K562 (cell line): ENCODE data around the gene STUM. TPM values are rescaled to one million over a fixed set of nuclear protein-coding genes. Genes with fewer than 3 reads are reported as not detected.

Source experiments
- ATAC-seq: fragments of 200-7000 bp; cut with Tn5 transposase; 3 replicates; pipeline ENCODE4 v1.9.1; 2020; ENCODE audit warnings: moderate library complexity
- BruUV-seq: library from RNA; stranded (reverse); fragments of 400-500 nt; replicated peaks from 2 replicates; lab custom pipeline; 2021; lab: Mats Ljungman, UMichigan
- CTCF ChIA-PET: fragments of 300-600 bp; formaldehyde crosslinking; extraction: SDS; loops from one replicate; lab custom pipeline; 2021; ENCODE audit warnings: low intra/inter-chr PET ratio; lab: Yijun Ruan, JAX
- POLR2A ChIA-PET: fragments of 300-600, 350-650 bp; sonication (Branson Sonifier 250); formaldehyde crosslinking; extraction: SDS; loops from one replicate; lab custom pipeline; 2021; ENCODE audit warnings: antibody characterized with exemption, inconsistent platforms; lab: Yijun Ruan, JAX
- DNase-seq, 4 experiments: peaks; one replicate each; pipeline versions ENCODE4 v3.0.0 to v3.0.0-alpha.2; 2011 to 2018; ENCODE audit warnings: low spot score in 3 of 4, mixed read lengths in 3 of 4; ENCODE audit errors: extremely low read depth in 1 of 4
- FAIRE-seq: peaks from 2 replicates; lab custom pipeline; 2011; peaks lifted over from hg19 to GRCh38; lab: Jason Lieb, UNC
- H2AFZ ChIP-seq: 2 replicates; pipeline ENCODE4 v1.6.0; 2011; ENCODE audit warnings: low read depth, low read length, control low read depth, inconsistent platforms
- H3K27ac ChIP-seq: fragments of 200-600 bp; 3 replicates; pipeline ENCODE4 v1.8.0; 2011; ENCODE audit warnings: low read depth, mild to moderate bottlenecking, control low read depth, inconsistent platforms, low read length, moderate library complexity, mixed read lengths; ENCODE audit errors: extremely low read depth
- H3K27me3 ChIP-seq, 2 experiments: fragments of 300-600 bp in 1 of 2; 2 replicates in 1 of 2; 3 replicates in 1 of 2; pipeline versions ENCODE4 v1.6.0 to v1.8.0; 2011; ENCODE audit warnings: inconsistent platforms in 2 of 2, low read length in 2 of 2, mild to moderate bottlenecking in 1 of 2, mixed read lengths in 1 of 2, moderate library complexity in 1 of 2; ENCODE audit not compliant: control insufficient read depth in 2 of 2, insufficient read depth in 2 of 2
- H3K36me3 ChIP-seq: fragments of 300-600 bp; 3 replicates; pipeline ENCODE4 v1.8.0; 2011; ENCODE audit warnings: mild to moderate bottlenecking, low read length, inconsistent platforms; ENCODE audit not compliant: control insufficient read depth, insufficient read depth
- H3K4me1 ChIP-seq, 2 experiments: fragments of 200-600 bp in 1 of 2; replicated peaks in 1 of 2; 2 replicates in 1 of 2; 3 replicates in 1 of 2; pipeline versions ENCODE4 v1.5.1 to v1.8.0; 2011; ENCODE audit warnings: inconsistent platforms in 2 of 2, low read length in 2 of 2, mild to moderate bottlenecking in 1 of 2, mixed read lengths in 1 of 2, moderate library complexity in 1 of 2; ENCODE audit not compliant: control insufficient read depth in 2 of 2, insufficient read depth in 2 of 2
- H3K4me2 ChIP-seq: 2 replicates; pipeline ENCODE4 v1.6.1; 2011; ENCODE audit warnings: low read length, control low read depth, inconsistent platforms, mixed read lengths; ENCODE audit not compliant: insufficient read depth
- H3K4me3 ChIP-seq: fragments of 200-600 bp; sonication (generic), shearing (Covaris generic); 2 replicates; pipeline ENCODE4 v1.5.1; 2016; ENCODE audit warnings: control low read depth, inconsistent platforms
- H3K79me2 ChIP-seq: fragments of 200-600 bp; 3 replicates; pipeline ENCODE4 v1.8.0; 2011; ENCODE audit warnings: low read length, inconsistent platforms; ENCODE audit not compliant: control insufficient read depth, insufficient read depth
- H3K9ac ChIP-seq, 2 experiments: 2 replicates each; pipeline versions ENCODE4 v1.6.0 to v1.6.1; 2011; ENCODE audit warnings: low read depth in 2 of 2, low read length in 2 of 2, control low read depth in 1 of 2, inconsistent platforms in 1 of 2, mild to moderate bottlenecking in 1 of 2, mixed read lengths in 1 of 2; ENCODE audit not compliant: insufficient read depth in 1 of 2
- H3K9me1 ChIP-seq: one replicate; pipeline ENCODE4 v1.6.0; 2011; ENCODE audit warnings: inconsistent platforms, mild to moderate bottlenecking, low read length, moderate library complexity; ENCODE audit not compliant: control insufficient read depth, insufficient read depth
- H3K9me3 ChIP-seq: replicated peaks from 2 replicates; pipeline ENCODE4 v1.5.1; 2011; ENCODE audit warnings: low read depth, low read length, inconsistent platforms; ENCODE audit not compliant: control insufficient read depth, insufficient read depth
- H4K20me1 ChIP-seq: replicated peaks from 2 replicates; pipeline ENCODE4 v1.6.1; 2011; ENCODE audit warnings: low read length, inconsistent platforms, mixed read lengths; ENCODE audit not compliant: control insufficient read depth, insufficient read depth
- CBX1 ChIP-seq: sonication (generic); IDR thresholded peaks from 2 replicates; pipeline ENCODE4 v1.6.1; 2016; ENCODE audit warnings: antibody characterized with exemption, low read depth, mild to moderate bottlenecking
- FOXP1 ChIP-seq: sonication (generic); formaldehyde crosslinking; IDR thresholded peaks from 2 replicates; pipeline ENCODE4 v1.8.0; 2022; ENCODE audit warnings: mild to moderate bottlenecking, missing genetic modification reagents
- NCOA4 ChIP-seq: fragments of 450-650 bp; IDR thresholded peaks from 2 replicates; pipeline ENCODE4 v1.6.1; 2018; ENCODE audit warnings: mild to moderate bottlenecking; ENCODE audit not compliant: partially characterized antibody
- NFIC ChIP-seq: fragments of 450-650 bp; IDR thresholded peaks from 2 replicates; pipeline ENCODE4 v1.6.1; 2017; ENCODE audit warnings: mild to moderate bottlenecking, inconsistent platforms
- PCBP2 ChIP-seq: fragments of 200-400 bp; formaldehyde crosslinking; IDR thresholded peaks from 2 replicates; pipeline ENCODE4 v1.6.1; 2018; ENCODE audit warnings: low read length, low read depth, mild to moderate bottlenecking, moderate library complexity; ENCODE audit not compliant: poor library complexity, severe bottlenecking
- POLR3G ChIP-seq: IDR thresholded peaks from 2 replicates; pipeline ENCODE4 v1.6.1; 2011; ENCODE audit not compliant: insufficient read length, insufficient replicate concordance; ENCODE audit errors: extremely low read depth
- RFX1 ChIP-seq: fragments of 450-650 bp; IDR thresholded peaks from 2 replicates; pipeline ENCODE4 v1.6.1; 2016; ENCODE audit warnings: mild to moderate bottlenecking, moderate library complexity
- WGBS: fragments of 100-300 bp; shearing (Covaris generic); methylation state at CpG from one replicate; pipeline ENCODE4 v1.1.6; 2016; ENCODE audit warnings: low coverage, mixed read lengths; ENCODE audit not compliant: insufficient coverage; ENCODE audit errors: missing lambda C conversion rate; 5-methylcytosine and 5-hydroxymethylcytosine counted together
- in situ Hi-C: fragments of 300-500 bp; cut with MboI; formaldehyde crosslinking; loops from 4 replicates; pipeline ENCODE4 v1.15.0; 2018; ENCODE audit warnings: inconsistent platforms, mixed read lengths
- intact Hi-C: fragments of 100-400 bp; cut with micrococcal nuclease; formaldehyde crosslinking; loops from 2 replicates; pipeline ENCODE4 v1.14.2; 2022
- polyA plus RNA-seq, 8 experiments: library from polyadenylated mRNA; depleted of rRNA in 4 of 8; stranded (reverse) in 5 of 8; unstranded in 3 of 8; fragments of >200 nt; fragmentation: Nextera tagmentation in 2 of 8; fragmentation: Illumina TruSeq in 1 of 8; extraction: Ambion mirVana in 2 of 8; extraction: Trizol in 1 of 8; gene quantifications; 2 replicates each; pipeline versions ENCODE4 v1.2.1 to v1.2.3, GENCODE V29; 2011 to 2014; ENCODE audit warnings: inconsistent platforms in 1 of 8, missing spikeins in 1 of 8
- total RNA-seq, 7 experiments: library from RNA; depleted of rRNA in 6 of 7; stranded (reverse); fragments of >200 nt in 6 of 7; fragmentation: Illumina TruSeq in 2 of 7; extraction: Trizol in 2 of 7; gene quantifications; 2 replicates each; pipeline versions ENCODE4 v1.2.1 to v1.2.3, GENCODE V29; 2011 to 2021; ENCODE audit warnings: low replicate concordance in 1 of 7

STUM gene
- total and polyA plus RNA-seq, 9 of the 15 experiments (the other 6 are each of a cell fraction or from before 2014, with no cell fraction given) = not detected

DNA sequence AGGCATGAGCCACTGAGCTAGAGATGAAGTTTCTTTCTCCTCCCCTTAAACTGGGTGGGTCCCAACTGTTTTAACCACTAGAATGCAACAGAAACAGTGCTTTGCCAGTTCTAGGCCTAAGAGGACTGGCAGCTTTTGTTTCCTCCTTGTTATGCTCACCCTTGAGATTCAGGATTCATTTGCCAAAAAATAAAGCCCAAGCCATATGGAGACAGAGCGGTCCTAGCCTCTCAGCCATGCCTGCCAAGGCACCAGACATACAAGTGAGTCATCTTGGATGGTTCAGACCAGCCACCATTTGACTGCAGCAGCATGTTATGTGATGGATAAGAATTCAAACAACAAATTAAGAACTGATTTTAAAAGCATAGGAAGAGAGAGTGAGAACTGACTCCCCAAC is 38.1 kb upstream of the STUM start:
- ChIA-PET POLR2A (interaction anchor here (1.0 kb wide), 1 partner anchor 9 kb away, joined by 4 read pairs; no protein-coding TSS in a partner anchor), CTCF (no interaction called here)
- DNase-seq (no peak), FAIRE-seq (peak; percentile 60), ATAC-seq (no peak)
- WGBS = 5% methylated on average over 1 of the region's 1 CpG
- Histone ChIP-seq H3K9me3 (no peaks in the 10 kb centered on the region), H3K4me3 (no peak overlapping the region), H3K9me1 (no peaks in the 10 kb centered on the region), H3K27me3 (peaks cover 6 to 19% of the 10 kb centered on the region in 2 experiments; a peak in 3 of 5 replicates), H3K9ac (no peak overlapping the region), H4K20me1 (no peaks in the 10 kb centered on the region), H2AFZ (no peak overlapping the region), H3K4me2 (no peak overlapping the region), H3K27ac (no peak overlapping the region), H3K79me2 (no peaks in the 10 kb centered on the region), H3K36me3 (no peaks in the 10 kb centered on the region), H3K4me1 (no peaks in the 10 kb centered on the region)
- TF ChIP-seq NFIC (0 out of 2 replicates have a peak, but pooled peaks have one; percentile 1), CBX1 (no peak), FOXP1 (no peak)
- BruUV-seq = no TSS peak
- in situ Hi-C loops (no loop called here), intact Hi-C loops (no loop called here)

GRCh38 chr1:226511296-226511695 is 37.3 kb upstream of the STUM start:
- FAIRE-seq (no peak), ATAC-seq (no peak), DNase-seq (no peak)
- Histone ChIP-seq H3K9ac (no peak overlapping the region), H3K4me2 (no peak overlapping the region), H3K9me3 (no peaks in the 10 kb centered on the region), H3K27me3 (peaks cover 8 to 12% of the 10 kb centered on the region in 2 experiments; a peak in 3 of 5 replicates), H2AFZ (no peak overlapping the region), H3K4me3 (no peak overlapping the region), H3K36me3 (no peaks in the 10 kb centered on the region), H4K20me1 (no peaks in the 10 kb centered on the region), H3K9me1 (no peaks in the 10 kb centered on the region), H3K27ac (no peak overlapping the region), H3K79me2 (no peaks in the 10 kb centered on the region), H3K4me1 (no peaks in the 10 kb centered on the region)
- CTCF ChIA-PET = no interaction called here
- in situ Hi-C loops = no loop called here
- no TSS peak for BruUV-seq
- TF ChIP-seq RFX1 (no peak), PCBP2 (no peak), POLR3G (no peak), NCOA4 (no peak)
- WGBS = 0% methylated on average over 3 of the region's 3 CpGs
- POLR2A ChIA-PET = no interaction called here
- intact Hi-C loops = no loop called here
